ENCODE results near the gene DCAKD. TPM values are rescaled to one million over a fixed set of nuclear protein-coding genes. Genes with fewer than 3 reads are reported as not detected.

The DCAKD gene
- total RNA-seq, 1 experiment from 2014 or later: 48.3 TPM

DNA sequence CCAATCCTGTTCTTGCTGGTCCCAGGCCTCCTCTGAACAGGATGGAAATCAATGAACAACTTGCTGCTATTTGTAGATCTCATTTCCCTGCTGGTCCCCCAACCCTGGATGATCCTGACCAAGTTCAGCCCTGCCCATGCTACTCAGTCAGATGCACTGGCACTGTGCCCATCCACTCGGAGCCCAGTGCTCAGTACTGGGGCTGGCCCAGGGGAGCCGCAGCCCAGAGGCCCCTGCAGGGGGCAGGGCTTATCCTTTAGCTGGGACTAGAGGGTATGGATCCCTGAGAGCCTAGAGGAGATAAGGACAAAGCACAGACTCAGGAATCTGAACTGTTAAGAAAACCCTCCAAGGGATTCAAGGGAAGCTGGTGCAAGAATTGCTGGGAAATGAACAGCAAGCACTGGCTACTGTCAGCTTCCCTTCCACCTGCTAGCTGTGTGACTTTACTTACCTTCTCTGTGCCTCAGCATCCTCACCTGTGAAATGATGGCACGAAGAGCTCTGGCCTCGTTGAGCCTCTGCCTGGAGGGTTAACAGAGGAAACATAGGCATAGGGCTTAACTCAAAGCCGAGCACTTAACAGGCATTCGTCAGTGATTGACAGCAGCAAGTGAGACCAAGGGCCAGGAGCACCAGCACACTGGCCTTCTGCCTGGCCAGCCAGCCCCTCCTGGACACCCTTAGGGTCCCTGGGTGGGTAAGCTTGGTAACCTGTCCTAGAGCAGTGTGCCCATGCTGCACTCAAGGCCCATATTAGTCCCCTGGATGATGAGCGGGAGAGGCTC is 53.5 kb downstream of the DCAKD start:
- H3K4me2 ChIP-seq (ENCODE audit: insufficient read depth, insufficient read length, low read length): no peak overlapping the region
- TF ChIP-seq, protein P1, sequence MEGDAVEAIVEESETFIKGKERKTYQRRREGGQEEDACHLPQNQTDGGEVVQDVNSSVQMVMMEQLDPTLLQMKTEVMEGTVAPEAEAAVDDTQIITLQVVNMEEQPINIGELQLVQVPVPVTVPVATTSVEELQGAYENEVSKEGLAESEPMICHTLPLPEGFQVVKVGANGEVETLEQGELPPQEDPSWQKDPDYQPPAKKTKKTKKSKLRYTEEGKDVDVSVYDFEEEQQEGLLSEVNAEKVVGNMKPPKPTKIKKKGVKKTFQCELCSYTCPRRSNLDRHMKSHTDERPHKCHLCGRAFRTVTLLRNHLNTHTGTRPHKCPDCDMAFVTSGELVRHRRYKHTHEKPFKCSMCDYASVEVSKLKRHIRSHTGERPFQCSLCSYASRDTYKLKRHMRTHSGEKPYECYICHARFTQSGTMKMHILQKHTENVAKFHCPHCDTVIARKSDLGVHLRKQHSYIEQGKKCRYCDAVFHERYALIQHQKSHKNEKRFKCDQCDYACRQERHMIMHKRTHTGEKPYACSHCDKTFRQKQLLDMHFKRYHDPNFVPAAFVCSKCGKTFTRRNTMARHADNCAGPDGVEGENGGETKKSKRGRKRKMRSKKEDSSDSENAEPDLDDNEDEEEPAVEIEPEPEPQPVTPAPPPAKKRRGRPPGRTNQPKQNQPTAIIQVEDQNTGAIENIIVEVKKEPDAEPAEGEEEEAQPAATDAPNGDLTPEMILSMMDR (conservative IDR thresholded peaks at IDR 0.05): no peak
- H3K23me2 ChIP-seq (ENCODE audit: insufficient read length, low read depth, low read length, poor library complexity, severe bottlenecking): no peaks in the 10 kb centered on the region
- H2BK5ac ChIP-seq (ENCODE audit: insufficient read length, low read length): no peak overlapping the region
- no peak overlapping the region for H2BK12ac ChIP-seq (ENCODE audit: insufficient read length, low read depth, low read length)
- no peak overlapping the region for H3K18ac ChIP-seq (ENCODE audit: insufficient read length, low read depth, low read length)
- no peaks in the 10 kb centered on the region for H3K79me1 ChIP-seq (ENCODE audit: insufficient read depth, low read depth, low read length, poor library complexity, severe bottlenecking)
- no peak overlapping the region for H4K91ac ChIP-seq (ENCODE audit: insufficient read length, low read depth, low read length)
- H4K20me1 ChIP-seq (ENCODE audit: control insufficient read depth, insufficient read depth, insufficient read length): no peaks in the 10 kb centered on the region
- Mint-ChIP-seq H3K9me3 (peaks cover 7 to 11% of the 10 kb centered on the region in 2 experiments; a peak in 4 of 5 replicates), H3K27me3 (ENCODE audit: low read depth) (peaks cover 28% of the 10 kb centered on the region), H3K4me3 (no peak overlapping the region), H3K36me3 (ENCODE audit: insufficient read depth in 1 of 3, low read depth in 3 of 3) (no peaks in the 10 kb centered on the region; a peak in 2 of 7 replicates), H3K4me1 (peaks cover 11 to 18% of the 10 kb centered on the region in 2 experiments), H3K27ac (no peak overlapping the region)
- no peaks in the 10 kb centered on the region for H3K79me2 ChIP-seq (ENCODE audit: insufficient read depth, low read length)
- no peak overlapping the region for H2BK120ac ChIP-seq (ENCODE audit: low read depth, low read length, poor library complexity, severe bottlenecking)
- no peak overlapping the region for H3K56ac ChIP-seq (ENCODE audit: insufficient read length, low read depth, low read length)
- no peak overlapping the region for H2BK20ac ChIP-seq (ENCODE audit: low read depth, low read length, poor library complexity, severe bottlenecking)
- no peak overlapping the region for H3K23ac ChIP-seq (ENCODE audit: insufficient read length, low read depth, low read length)
- no peaks in the 10 kb centered on the region for H3K4me1 ChIP-seq (ENCODE audit: insufficient read depth, low read length)
- no peaks in the 10 kb centered on the region; the same call in 1 of the 2 replicates for H3K27me3 ChIP-seq (ENCODE audit: insufficient read depth, low read length)
- H3K9me3 ChIP-seq (ENCODE audit: control insufficient read depth, low read depth, low read length): no peaks in the 10 kb centered on the region
- no peak for DNase-seq
- H2BK15ac ChIP-seq (ENCODE audit: low read depth, low read length): no peak overlapping the region
- H3K27ac ChIP-seq (ENCODE audit: insufficient read length, low read depth, low read length): no peak overlapping the region
- H3K4ac ChIP-seq (ENCODE audit: low read depth, low read length): no peak overlapping the region
- no peak overlapping the region; the same call in 1 of the 2 replicates for H3K14ac ChIP-seq (ENCODE audit: insufficient read depth, low read length)
- H3K9ac ChIP-seq (ENCODE audit: extremely low read depth, insufficient read length, low read length): no peak overlapping the region
- H4K5ac ChIP-seq (ENCODE audit: insufficient read length, low read depth, low read length): no peak overlapping the region
- no peak overlapping the region for H3T11ph ChIP-seq (ENCODE audit: low read length)
- no peak overlapping the region for H2AFZ ChIP-seq (ENCODE audit: low read length)
- WGBS (ENCODE audit: extremely low coverage, insufficient read length, low lambda C conversion rate): no CpG with 5 or more reads among the region's 7 CpGs
- H4K8ac ChIP-seq (replicated peaks; ENCODE audit: insufficient read length, low read depth, low read length): no peak overlapping the region
- H2AK5ac ChIP-seq (ENCODE audit: insufficient read length, low read length): no peak overlapping the region

All from H9 (cell line).